ENCODE data around the gene ZBTB43.

DNA sequence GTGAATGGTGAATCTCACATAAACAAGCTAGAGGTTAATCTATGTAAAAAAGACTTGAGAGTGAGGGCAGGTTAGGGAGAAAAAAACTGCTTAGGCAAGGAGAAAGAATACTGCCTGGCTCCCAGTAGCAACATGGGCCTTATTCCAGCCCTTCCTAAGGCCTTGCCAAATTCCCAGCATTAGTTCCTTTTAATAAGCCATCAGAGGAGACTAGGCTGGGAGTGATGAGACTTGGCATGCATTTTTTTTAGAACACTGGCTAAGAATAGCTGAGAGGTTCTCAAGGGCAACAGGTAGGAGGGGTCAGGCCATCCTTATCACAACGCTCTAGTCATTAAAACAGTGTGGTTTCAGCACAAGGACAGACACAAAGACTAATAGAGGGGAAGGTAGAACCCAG is 20.9 kb upstream of the ZBTB43 start:
- no peak for TF ChIP-seq EZH2 (IDR thresholded peaks at IDR 0.05)
- TF ChIP-seq POLR2AphosphoS5 (IDR thresholded peaks at IDR 0.05; ENCODE audit: borderline replicate concordance, low read depth, low read length): no peak
- no peak for TF ChIP-seq FOXP2 (optimal IDR thresholded peaks at IDR 0.05; ENCODE audit: control extremely low read depth, extremely low read length, insufficient read depth)
